ENCODE data around the gene BAIAP2.

DNA sequence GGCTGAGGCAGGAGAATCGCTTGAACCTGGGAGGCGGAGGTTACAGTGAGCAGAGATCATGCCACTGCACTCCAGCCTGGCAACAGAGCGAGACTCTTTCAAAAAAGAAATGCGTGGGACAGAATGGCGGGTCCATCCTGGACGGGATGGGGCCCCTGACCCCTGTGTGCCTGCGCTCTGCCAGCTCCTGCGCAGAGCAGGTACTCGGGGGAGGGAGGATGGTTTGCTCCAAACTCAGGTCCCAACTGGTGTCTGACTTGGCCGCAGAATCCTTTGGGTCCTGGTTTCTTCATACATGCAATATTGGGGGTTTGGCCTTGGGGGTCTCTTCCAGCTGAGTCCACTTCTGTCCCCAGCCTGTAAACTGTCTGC lies 33.0 kb upstream of the BAIAP2 start:
- TF ChIP-seq SUZ12 (IDR thresholded peaks at IDR 0.05; ENCODE audit: low read depth, low read length) (no peak), ZNF766 (CRISPR knock-in tag; IDR thresholded peaks at IDR 0.05; ENCODE audit: borderline replicate concordance) (no peak), ZNF138 (CRISPR knock-in tag; IDR thresholded peaks at IDR 0.05; ENCODE audit: low read depth) (no peak), ZNF20 (CRISPR knock-in tag; IDR thresholded peaks at IDR 0.05) (no peak), HOXD1 (CRISPR knock-in tag; IDR thresholded peaks at IDR 0.05) (no peak), JUND (CRISPR knock-in tag; IDR thresholded peaks at IDR 0.05) (no peak), SMC3 (IDR thresholded peaks at IDR 0.05; ENCODE audit: low read length) (no peak), SRF (IDR thresholded peaks at IDR 0.05; ENCODE audit: low read depth, low read length) (no peak), ELF3 (CRISPR knock-in tag; IDR thresholded peaks at IDR 0.05) (no peak), MXD4 (CRISPR knock-in tag; IDR thresholded peaks at IDR 0.05) (no peak)
- TF ChIP-seq, protein P1, sequence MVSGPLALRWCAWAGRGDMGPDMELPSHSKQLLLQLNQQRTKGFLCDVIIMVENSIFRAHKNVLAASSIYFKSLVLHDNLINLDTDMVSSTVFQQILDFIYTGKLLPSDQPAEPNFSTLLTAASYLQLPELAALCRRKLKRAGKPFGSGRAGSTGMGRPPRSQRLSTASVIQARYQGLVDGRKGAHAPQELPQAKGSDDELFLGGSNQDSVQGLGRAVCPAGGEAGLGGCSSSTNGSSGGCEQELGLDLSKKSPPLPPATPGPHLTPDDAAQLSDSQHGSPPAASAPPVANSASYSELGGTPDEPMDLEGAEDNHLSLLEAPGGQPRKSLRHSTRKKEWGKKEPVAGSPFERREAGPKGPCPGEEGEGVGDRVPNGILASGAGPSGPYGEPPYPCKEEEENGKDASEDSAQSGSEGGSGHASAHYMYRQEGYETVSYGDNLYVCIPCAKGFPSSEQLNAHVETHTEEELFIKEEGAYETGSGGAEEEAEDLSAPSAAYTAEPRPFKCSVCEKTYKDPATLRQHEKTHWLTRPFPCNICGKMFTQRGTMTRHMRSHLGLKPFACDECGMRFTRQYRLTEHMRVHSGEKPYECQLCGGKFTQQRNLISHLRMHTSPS (CRISPR knock-in tag; IDR thresholded peaks at IDR 0.05; ENCODE audit: low read depth) = no peak
- TF ChIP-seq, protein P2, sequence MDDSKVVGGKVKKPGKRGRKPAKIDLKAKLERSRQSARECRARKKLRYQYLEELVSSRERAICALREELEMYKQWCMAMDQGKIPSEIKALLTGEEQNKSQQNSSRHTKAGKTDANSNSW (CRISPR knock-in tag; IDR thresholded peaks at IDR 0.05; ENCODE audit: borderline replicate concordance) = no peak
